Measurements from ENCODE around the gene SMARCC1. TPM values are rescaled to one million over a fixed set of nuclear protein-coding genes. Genes with fewer than 3 reads are reported as not detected.

The SMARCC1 gene
- total RNA-seq, 1 donor from 2014 or later, result 63.1 TPM

GRCh38 chr3:47565734-47566550, 215.8 kb downstream of the SMARCC1 start:
- DNase-seq (ENCODE audit: extremely low read depth, low read depth, low spot score), result no peak

- DNase-seq (ENCODE audit: extremely low read depth, low read depth, low spot score), result no peak
These were observed 225.3 kb downstream of the SMARCC1 start for GRCh38 chr3:47556351-47556750.

GRCh38 chr3:47554335-47554734, 227.4 kb downstream of the SMARCC1 start:
- DNase-seq (ENCODE audit: extremely low read depth, low read depth, low spot score), result no peak

GRCh38 chr3:47553407-47553806, 228.3 kb downstream of the SMARCC1 start:
- DNase-seq (ENCODE audit: extremely low read depth, low read depth, low spot score), result no peak

DNA sequence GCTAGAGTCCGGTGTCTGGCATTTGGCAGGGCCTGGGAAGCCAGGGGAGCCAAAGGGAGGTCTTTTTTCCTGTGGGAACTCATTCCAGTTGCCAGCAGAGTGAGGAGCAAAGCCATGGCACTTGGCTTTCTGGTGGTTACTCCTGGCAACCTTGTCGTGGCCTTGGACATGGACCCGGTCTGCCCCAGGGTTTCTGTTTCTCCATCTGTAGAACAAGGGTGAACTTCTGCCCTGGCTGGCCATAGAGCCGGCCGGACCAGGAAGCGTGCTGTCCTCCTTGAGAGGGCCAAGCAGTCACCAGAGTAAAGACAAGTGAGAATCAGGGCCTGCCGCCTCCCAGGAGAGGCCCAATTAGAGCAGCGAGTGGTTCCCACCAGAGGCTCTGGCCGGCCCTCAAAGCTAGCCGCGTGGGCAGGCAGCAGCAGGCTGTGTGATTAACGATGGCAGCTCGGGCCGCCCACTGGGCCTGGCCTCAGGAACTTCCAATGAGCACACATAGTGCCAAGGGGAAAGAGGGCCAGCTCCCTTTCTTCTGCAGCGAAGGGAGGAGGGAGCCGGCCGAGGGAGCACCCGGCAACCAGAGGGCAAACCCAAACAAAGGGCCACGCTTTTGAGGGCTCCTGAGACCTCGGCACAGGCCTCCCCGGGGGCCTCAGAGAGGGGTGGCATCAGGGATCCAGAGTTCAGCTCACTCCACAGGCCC, 239.1 kb downstream of the SMARCC1 start:
- DNase-seq (ENCODE audit: extremely low read depth, low read depth, low spot score), result no peak

DNA sequence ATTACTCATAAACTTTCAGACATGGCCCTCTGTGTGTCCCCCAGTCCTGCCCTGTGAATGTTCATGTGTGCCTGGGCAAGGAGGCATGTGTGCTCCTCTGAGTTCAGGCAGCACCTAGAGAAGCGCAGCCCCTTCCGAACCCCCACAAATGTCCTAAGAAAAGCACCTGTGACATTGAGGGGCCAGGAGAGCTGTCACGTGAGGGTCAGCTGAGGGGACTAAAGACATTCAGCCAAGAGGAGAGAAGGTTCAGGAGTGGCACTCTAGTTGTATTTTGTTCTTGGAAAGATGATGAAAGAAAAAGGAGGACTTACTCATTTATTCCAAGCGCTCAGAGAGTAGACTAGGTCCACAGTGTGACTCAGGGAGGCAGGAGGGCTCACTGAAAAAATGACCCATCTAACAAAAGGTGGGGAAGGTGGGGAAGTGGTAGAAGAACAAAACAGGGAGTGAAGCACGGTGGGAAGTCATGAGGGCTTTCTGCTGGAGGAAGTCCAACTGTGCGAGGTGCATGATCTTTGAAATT, 240.0 kb downstream of the SMARCC1 start:
- DNase-seq (ENCODE audit: extremely low read depth, low read depth, low spot score), result no peak

GRCh38 chr3:47540281-47540680, 241.4 kb downstream of the SMARCC1 start:
- DNase-seq (ENCODE audit: extremely low read depth, low read depth, low spot score), result no peak

DNA sequence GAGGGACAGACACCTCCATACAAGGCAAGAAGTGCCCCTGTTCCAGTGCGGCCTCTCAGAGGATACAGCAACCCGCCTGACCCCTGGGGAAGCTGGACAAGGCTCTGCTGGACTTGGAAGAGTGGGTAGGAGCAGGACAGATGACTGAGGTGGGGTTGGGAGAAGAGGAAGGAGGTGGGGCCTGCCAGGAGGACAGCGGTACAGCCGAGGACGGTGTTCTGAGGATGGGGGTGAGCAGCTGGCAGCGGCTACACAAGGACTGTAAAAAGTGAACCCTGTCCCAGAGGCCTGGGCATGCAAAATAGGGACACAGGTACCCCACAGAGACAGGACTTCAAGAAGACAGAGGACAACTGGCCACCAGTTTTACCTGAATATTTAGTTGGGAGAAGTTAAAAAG, 244.7 kb downstream of the SMARCC1 start:
- DNase-seq (ENCODE audit: extremely low read depth, low read depth, low spot score), result no peak

DNA sequence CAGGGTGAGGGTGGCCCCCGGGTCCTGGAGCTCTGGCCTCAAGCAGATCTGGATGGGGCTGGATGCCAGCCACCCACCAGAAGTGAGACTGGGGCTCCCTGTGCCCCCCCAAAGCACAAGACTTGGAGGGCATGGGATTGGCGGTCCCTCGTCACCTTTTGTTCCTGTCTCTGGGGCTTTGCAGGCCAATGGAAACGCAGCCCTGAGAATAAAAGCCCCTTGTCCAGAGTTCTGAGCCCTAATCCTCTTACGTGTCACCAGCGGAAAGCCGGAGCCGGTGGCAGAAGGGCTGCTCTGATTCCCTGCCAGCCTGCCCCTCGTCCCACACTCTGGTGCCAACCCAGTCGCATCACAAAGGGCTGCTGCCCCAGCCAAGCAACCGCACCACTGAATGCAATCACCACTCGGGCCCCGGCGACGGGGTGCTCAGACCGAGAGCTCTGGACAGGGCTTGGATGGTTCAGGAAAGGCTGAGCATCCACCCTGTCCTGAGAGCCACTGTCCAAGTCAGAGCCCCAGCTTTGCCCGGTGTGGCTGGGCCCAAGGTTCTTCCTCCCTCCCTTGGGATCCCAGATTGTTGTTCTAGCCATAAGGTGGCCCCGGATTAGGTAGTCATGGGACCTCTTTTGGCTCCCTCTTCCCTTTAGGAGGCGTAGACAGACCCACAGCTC, 245.3 kb downstream of the SMARCC1 start:
- DNase-seq (ENCODE audit: extremely low read depth, low read depth, low spot score), result no peak

Other genes with a start within 250 kb of the SMARCC1 start
- 0.18 and 0.48 TPM in 2 replicates for gene CSPG5, start 203.0 kb downstream of the SMARCC1 start, total RNA-seq
- 61.7 and 83.3 TPM in 2 replicates for gene DHX30, start 21.2 kb upstream of the SMARCC1 start, total RNA-seq
- gene MAP4, start 234.5 kb upstream of the SMARCC1 start, total RNA-seq, result 226 and 263 TPM in 2 replicates

Measured in glomerular endothelial cell (primary cell).